Pericardium fibroblast (primary cell): Measurements from ENCODE around the gene FOXR2. TPM values are rescaled to one million over a fixed set of nuclear protein-coding genes. Genes with fewer than 3 reads are reported as not detected.

Experiments
- total RNA-seq: library from RNA; depleted of rRNA; stranded (reverse); fragments of >200 nt; gene quantifications from 2 replicates; pipeline ENCODE4 v1.2.3, GENCODE V29; 2015

The FOXR2 gene
- not detected in 2 replicates for total RNA-seq

GRCh38 chrX:55623100-55623499 is at the start of gene FOXR2:
TSS of gene FOXR2 (plus strand) at chrX:55623400. CDS start at chrX:55623712, 312 bp downstream.

Other genes starting within 250 kb of the FOXR2 start
- gene MAGEH1, start 171.3 kb upstream of the FOXR2 start, total RNA-seq: 29.7 and 32.7 TPM in 2 replicates
- 0.70 and 4.3 TPM in 2 replicates for gene USP51, start 133.6 kb upstream of the FOXR2 start, total RNA-seq
- gene RRAGB, start 94.3 kb downstream of the FOXR2 start, total RNA-seq: 21.2 and 22.3 TPM in 2 replicates